C4-2B (cell line): ENCODE results near the gene SSH2.

Experiments
- CTCF ChIP-seq: fragments of 450-650 bp; conservative IDR thresholded peaks from 2 replicates; pipeline ENCODE4 v1.5.1; 2017; ENCODE audit warnings: mild to moderate bottlenecking
- ZFX ChIP-seq: fragments of 450-650 bp; IDR thresholded peaks from 2 replicates; pipeline ENCODE4 v1.6.1; 2017

DNA sequence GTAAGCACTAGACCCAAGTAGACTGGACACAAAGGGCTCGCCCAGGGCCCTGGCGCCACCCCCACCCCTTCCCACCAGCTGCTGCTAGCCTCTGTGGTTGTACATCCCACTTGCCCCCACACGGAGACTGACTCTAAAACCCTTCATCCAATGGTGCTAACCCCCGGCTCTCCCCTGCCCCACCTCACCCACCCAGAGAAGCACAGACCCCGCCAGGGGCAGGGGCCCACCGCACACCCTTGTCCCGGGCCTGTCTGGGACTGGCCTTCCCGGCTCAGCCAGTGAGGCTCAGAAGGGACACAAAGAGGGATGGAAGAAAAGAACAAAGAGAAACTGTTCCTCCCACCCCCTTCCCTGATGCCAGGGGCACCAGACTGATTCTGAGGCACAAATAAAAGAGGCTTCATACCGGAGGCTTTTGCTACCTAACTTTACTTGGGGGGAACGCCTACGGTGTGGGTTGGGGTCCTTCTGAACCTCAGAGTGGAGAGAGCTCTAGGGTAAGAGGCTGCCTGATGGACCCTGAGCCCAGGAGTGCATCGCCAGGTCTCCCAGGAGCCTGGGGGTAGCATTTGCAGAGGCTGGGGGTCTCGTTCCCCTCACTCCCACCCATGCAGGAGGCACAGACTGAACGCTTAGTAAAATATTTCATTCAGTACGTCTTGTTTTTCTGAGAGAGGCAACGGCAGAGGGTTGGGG, 315.5 kb downstream of the SSH2 start:
- TF ChIP-seq CTCF: no peak
- no peak for TF ChIP-seq ZFX
